Activated naive CD8-positive, alpha-beta T cell treated with anti-CD3 and anti-CD28 coated beads, Interleukin-2, amount 10 ng/mL, durations not matched to agents 7 days and 5 days (primary cell): ENCODE measurements around the gene CRISP1. TPM values are rescaled to one million over a fixed set of nuclear protein-coding genes. Genes with fewer than 3 reads are reported as not detected.

ENCODE experiments used
- ATAC-seq: fragments of 150-1000 bp; cut with Tn5 transposase; one replicate; pipeline ENCODE4 v1.10.0; 2021; ENCODE audit warnings: low read depth, moderate library complexity
- POLR2A ChIA-PET: fragments of 350-600 bp; sonication (Branson Sonifier 250); formaldehyde crosslinking; loops from one replicate; lab custom pipeline; 2021; ENCODE audit warnings: antibody characterized with exemption; lab: Charles Lee
- DNase-seq: peaks from one replicate; pipeline ENCODE4 v3.0.0; 2021
- H3K27ac Mint-ChIP-seq: one replicate; pipeline ENCODE4 v1.8.0; 2022; ENCODE audit warnings: mild to moderate bottlenecking, mixed read lengths
- H3K27me3 Mint-ChIP-seq: one replicate; pipeline ENCODE4 v1.8.0; 2022; ENCODE audit warnings: mild to moderate bottlenecking, moderate library complexity, mixed read lengths
- H3K36me3 Mint-ChIP-seq: one replicate; pipeline ENCODE4 v1.8.0; 2021; ENCODE audit warnings: mild to moderate bottlenecking, mixed read lengths
- H3K4me1 Mint-ChIP-seq: one replicate; pipeline ENCODE4 v1.8.0; 2021; ENCODE audit warnings: mixed read lengths
- H3K4me3 Mint-ChIP-seq: one replicate; pipeline ENCODE4 v1.8.0; 2022; ENCODE audit warnings: mild to moderate bottlenecking, moderate library complexity, mixed read lengths
- H3K9me3 Mint-ChIP-seq: one replicate; pipeline ENCODE4 v1.8.0; 2021; ENCODE audit warnings: mixed read lengths
- total RNA-seq, 2 experiments: library from RNA; stranded (reverse); gene quantifications; one replicate each; pipeline ENCODE4 v1.2.3, GENCODE V29; 2021

CRISP1 gene
- total RNA-seq, 2 experiments from 2014 or later, result not detected

DNA sequence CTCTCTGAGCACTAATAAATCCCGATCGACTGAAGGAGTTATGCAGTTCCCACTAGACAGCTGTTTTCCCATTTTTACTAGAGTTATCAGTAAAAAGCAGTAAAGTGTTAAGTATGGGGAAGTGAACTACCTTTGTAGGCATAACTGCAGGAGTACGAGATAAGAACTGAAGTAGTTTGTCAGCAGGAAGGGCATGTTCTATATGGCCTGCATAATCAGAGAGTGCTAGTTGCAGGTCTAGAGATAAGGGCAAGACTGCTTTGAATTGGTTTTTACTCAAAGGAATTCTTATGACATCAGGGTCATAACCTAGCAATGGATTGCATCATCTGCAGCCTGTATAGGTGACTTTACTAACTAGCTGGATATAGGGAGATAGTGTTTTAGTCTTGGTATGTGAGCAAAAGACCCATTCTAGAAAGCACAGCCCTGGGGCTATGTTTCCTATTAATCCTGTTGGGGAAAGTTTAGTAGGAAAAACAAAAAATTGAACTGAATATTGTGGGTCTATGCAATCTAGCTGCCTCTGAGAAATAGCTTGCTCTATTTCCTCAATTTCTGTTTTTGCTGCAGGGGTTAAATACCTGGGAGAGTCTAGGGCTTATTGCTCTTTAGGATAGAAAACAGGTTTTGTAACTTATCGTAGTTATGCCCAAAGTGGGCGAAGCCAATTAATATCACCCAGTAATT, 22.6 kb upstream of the CRISP1 start:
- ATAC-seq (no peak), DNase-seq (no peak)
- H3K27me3 Mint-ChIP-seq, result no peaks in the 10 kb centered on the region
- H3K36me3 Mint-ChIP-seq, result no peaks in the 10 kb centered on the region
- H3K4me3 Mint-ChIP-seq, result no peak overlapping the region
- no peak overlapping the region for H3K27ac Mint-ChIP-seq
- no peaks in the 10 kb centered on the region for H3K4me1 Mint-ChIP-seq
- H3K9me3 Mint-ChIP-seq, result peaks cover 8% of the 10 kb centered on the region
- POLR2A ChIA-PET, result no interaction called here

DNA sequence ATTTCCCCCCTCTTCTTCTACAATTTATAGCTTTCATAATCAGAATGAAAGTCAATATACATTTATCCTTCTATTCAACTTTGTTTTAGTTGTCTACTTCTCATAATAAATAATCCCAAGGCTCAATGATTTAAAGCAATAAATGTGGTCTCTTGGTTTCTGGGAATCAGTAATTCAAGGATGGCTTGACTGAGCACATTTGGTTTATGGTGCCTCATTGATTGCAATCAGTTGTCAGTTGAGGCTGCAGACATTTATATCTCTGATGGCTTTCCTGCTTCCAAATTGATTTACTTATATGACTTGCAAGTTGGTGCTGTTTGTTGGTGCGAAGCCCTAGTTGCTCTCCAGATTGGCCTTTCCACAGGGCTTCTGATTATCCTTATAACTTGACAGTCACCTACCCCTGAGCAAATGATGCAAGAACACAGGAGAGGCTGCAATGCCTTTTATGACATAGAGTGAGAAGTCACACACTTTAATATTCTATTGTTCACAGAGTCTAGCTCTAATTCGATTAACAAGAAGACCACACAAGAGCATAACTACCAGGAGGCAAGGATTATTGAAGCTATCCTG, 2.7 kb upstream of the CRISP1 start:
- ATAC-seq (no peak), DNase-seq (no peak)
- Mint-ChIP-seq H3K4me3 (no peak overlapping the region), H3K4me1 (no peaks in the 10 kb centered on the region), H3K36me3 (no peaks in the 10 kb centered on the region), H3K27me3 (no peaks in the 10 kb centered on the region), H3K27ac (no peak overlapping the region), H3K9me3 (peaks cover 3% of the 10 kb centered on the region)
- POLR2A ChIA-PET, result no interaction called here

DNA sequence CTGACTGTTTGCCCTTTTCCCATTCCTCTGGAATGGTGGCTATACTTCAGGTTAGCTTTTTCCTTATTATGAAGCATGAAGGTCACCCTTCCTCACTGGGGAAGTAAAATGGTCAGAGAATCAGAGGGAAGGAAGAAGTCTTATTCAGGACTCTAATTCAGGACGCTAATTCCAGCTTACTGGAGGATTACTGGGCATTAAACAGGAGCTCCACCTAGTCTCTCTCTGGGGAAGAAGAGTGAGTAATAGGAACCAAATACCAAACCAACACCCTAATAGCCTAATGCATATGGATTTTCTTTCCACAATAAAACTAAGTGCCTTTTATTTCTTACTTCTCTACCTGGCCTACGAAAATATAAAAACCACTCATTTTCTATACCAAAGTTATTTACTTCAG, 10.1 kb downstream of the CRISP1 start:
- ATAC-seq (no peak), DNase-seq (no peak)
- POLR2A ChIA-PET, result no interaction called here
- H3K36me3 Mint-ChIP-seq, result no peaks in the 10 kb centered on the region
- no peaks in the 10 kb centered on the region for H3K9me3 Mint-ChIP-seq
- no peaks in the 10 kb centered on the region for H3K4me1 Mint-ChIP-seq
- H3K27me3 Mint-ChIP-seq, result no peaks in the 10 kb centered on the region
- no peak overlapping the region for H3K4me3 Mint-ChIP-seq
- no peak overlapping the region for H3K27ac Mint-ChIP-seq

DNA sequence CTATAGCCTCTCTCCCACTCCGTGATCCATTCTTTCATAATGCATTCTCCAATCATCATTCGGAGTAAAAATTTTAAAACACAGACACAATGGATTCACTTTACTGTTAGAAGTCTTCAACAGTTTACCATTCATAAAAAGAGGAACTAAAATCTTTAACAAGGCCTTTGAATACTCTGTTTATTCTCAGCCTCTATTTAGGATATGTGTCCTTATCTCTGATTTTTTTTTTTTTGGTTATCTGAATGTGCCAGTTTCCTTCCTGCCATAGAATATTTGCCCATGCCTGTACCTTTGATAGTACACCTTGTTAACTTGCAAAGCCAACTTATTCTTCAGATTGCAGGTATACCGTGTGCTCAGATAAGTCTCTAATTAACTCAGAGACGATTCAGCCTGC, 11.1 kb downstream of the CRISP1 start:
- Mint-ChIP-seq H3K9me3 (no peaks in the 10 kb centered on the region), H3K4me1 (no peaks in the 10 kb centered on the region), H3K4me3 (no peak overlapping the region), H3K27ac (no peak overlapping the region), H3K36me3 (no peaks in the 10 kb centered on the region), H3K27me3 (no peaks in the 10 kb centered on the region)
- DNase-seq (no peak), ATAC-seq (no peak)
- POLR2A ChIA-PET, result no interaction called here

GRCh38 chr6:49852975-49853374, 13.4 kb downstream of the CRISP1 start:
- Mint-ChIP-seq H3K9me3 (no peaks in the 10 kb centered on the region), H3K27ac (no peak overlapping the region), H3K4me1 (no peaks in the 10 kb centered on the region), H3K36me3 (no peaks in the 10 kb centered on the region), H3K4me3 (no peak overlapping the region), H3K27me3 (no peaks in the 10 kb centered on the region)
- POLR2A ChIA-PET, result no interaction called here
- DNase-seq, result no peak
- ATAC-seq, result no peak

- H3K4me3 Mint-ChIP-seq, result no peak overlapping the region
- POLR2A ChIA-PET, result no interaction called here
- H3K4me1 Mint-ChIP-seq, result no peaks in the 10 kb centered on the region
- H3K27ac Mint-ChIP-seq, result no peak overlapping the region
- H3K27me3 Mint-ChIP-seq, result peaks cover 2% of the 10 kb centered on the region
- no peak for ATAC-seq
- H3K9me3 Mint-ChIP-seq, result no peaks in the 10 kb centered on the region
- DNase-seq, result no peak
- no peaks in the 10 kb centered on the region for H3K36me3 Mint-ChIP-seq
Measured at GRCh38 chr6:49849213-49849907, 17.0 kb downstream of the CRISP1 start.

DNA sequence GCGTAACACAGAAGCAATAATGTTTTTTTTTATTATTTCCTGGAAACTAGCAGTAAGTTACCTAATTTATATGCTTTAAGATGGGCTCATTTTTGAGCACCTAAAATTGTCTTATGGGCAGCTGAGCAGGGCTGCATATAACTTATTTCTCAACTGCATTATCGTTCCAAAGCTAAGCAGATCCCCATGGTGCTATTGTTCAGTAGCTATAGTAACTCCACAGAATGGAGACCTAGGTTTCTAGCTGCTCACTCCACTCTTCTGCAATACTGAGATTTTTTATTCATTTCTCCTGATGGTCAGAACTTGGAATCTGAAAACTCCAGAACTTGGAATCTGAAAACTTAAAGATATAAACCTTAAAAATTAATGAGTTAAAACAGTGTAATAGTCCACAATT, 18.7 kb downstream of the CRISP1 start:
- H3K9me3 Mint-ChIP-seq, result no peaks in the 10 kb centered on the region
- ATAC-seq (no peak), DNase-seq (no peak)
- POLR2A ChIA-PET, result no interaction called here
- no peaks in the 10 kb centered on the region for H3K4me1 Mint-ChIP-seq
- no peak overlapping the region for H3K4me3 Mint-ChIP-seq
- no peaks in the 10 kb centered on the region for H3K36me3 Mint-ChIP-seq
- H3K27me3 Mint-ChIP-seq, result peaks cover 3% of the 10 kb centered on the region
- no peak overlapping the region for H3K27ac Mint-ChIP-seq

DNA sequence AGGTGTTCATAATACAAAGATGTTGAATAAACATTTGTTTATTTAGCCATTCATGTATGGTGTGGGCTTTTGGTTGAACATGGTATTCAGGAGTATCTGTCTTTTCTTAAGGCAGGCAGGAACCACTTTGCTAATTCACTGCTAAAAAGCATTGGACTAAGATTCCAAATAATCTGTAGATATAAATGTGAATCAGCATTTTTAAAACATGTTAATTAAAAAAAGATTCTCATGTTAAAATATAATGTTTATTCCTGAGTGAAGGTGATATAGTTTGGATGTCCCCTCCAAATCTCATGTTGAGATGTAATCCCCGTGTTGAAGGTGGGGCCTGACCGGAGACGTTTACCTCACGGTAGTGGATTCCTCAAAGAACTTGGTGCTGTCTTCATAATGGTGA, 19.3 kb downstream of the CRISP1 start:
- no peak for ATAC-seq
- POLR2A ChIA-PET, result no interaction called here
- H3K4me1 Mint-ChIP-seq, result no peaks in the 10 kb centered on the region
- H3K9me3 Mint-ChIP-seq, result no peaks in the 10 kb centered on the region
- H3K27me3 Mint-ChIP-seq, result peaks cover 5% of the 10 kb centered on the region
- no peaks in the 10 kb centered on the region for H3K36me3 Mint-ChIP-seq
- H3K4me3 Mint-ChIP-seq, result no peak overlapping the region
- DNase-seq, result no peak
- H3K27ac Mint-ChIP-seq, result no peak overlapping the region

GRCh38 chr6:49841424-49841823, 24.9 kb downstream of the CRISP1 start:
- no peaks in the 10 kb centered on the region for H3K4me1 Mint-ChIP-seq
- POLR2A ChIA-PET, result no interaction called here
- no peaks in the 10 kb centered on the region for H3K36me3 Mint-ChIP-seq
- no peaks in the 10 kb centered on the region for H3K9me3 Mint-ChIP-seq
- no peak overlapping the region for H3K4me3 Mint-ChIP-seq
- DNase-seq (no peak), ATAC-seq (no peak)
- H3K27ac Mint-ChIP-seq, result no peak overlapping the region
- peaks cover 3% of the 10 kb centered on the region for H3K27me3 Mint-ChIP-seq

DNA sequence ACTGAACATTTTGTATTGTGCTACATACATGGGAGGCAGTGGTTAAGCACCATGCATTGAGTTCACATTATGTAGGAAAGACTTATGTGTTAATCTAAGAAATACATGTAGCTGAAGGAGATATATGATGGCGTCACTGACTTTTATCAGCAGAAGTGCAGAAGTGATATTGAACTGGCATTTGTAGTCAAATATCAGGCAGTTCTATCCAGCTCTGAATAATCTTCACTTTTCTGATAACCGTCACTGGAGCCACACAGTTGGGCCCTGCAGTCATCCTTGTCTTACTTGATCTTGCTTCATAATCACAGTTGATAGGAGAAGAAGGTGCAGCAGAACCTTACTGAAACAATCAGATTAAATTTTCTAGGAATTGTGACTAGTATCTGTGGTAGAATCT, 26.4 kb downstream of the CRISP1 start:
- Mint-ChIP-seq H3K36me3 (no peaks in the 10 kb centered on the region), H3K9me3 (no peaks in the 10 kb centered on the region), H3K27me3 (peaks cover 3% of the 10 kb centered on the region), H3K4me1 (no peaks in the 10 kb centered on the region), H3K4me3 (no peak overlapping the region), H3K27ac (no peak overlapping the region)
- ATAC-seq (no peak), DNase-seq (no peak)
- POLR2A ChIA-PET, result no interaction called here

- Mint-ChIP-seq H3K27ac (no peak overlapping the region), H3K36me3 (no peaks in the 10 kb centered on the region), H3K4me1 (no peaks in the 10 kb centered on the region), H3K9me3 (no peaks in the 10 kb centered on the region), H3K27me3 (peaks cover 3% of the 10 kb centered on the region), H3K4me3 (no peak overlapping the region)
- DNase-seq (no peak), ATAC-seq (no peak)
- POLR2A ChIA-PET, result no interaction called here
Measured at GRCh38 chr6:49839162-49839561, 27.2 kb downstream of the CRISP1 start.

- no peak for DNase-seq
- POLR2A ChIA-PET, result no interaction called here
- Mint-ChIP-seq H3K9me3 (no peaks in the 10 kb centered on the region), H3K27ac (no peak overlapping the region), H3K4me1 (no peaks in the 10 kb centered on the region), H3K27me3 (no peaks in the 10 kb centered on the region), H3K36me3 (no peaks in the 10 kb centered on the region), H3K4me3 (no peak overlapping the region)
- no peak for ATAC-seq
Measured at GRCh38 chr6:49835140-49835539, 31.2 kb downstream of the CRISP1 start.

GRCh38 chr6:49833386-49833785, 32.9 kb downstream of the CRISP1 start:
- H3K4me3 Mint-ChIP-seq, result no peak overlapping the region
- no peaks in the 10 kb centered on the region for H3K36me3 Mint-ChIP-seq
- H3K9me3 Mint-ChIP-seq, result no peaks in the 10 kb centered on the region
- DNase-seq (no peak), ATAC-seq (no peak)
- no peaks in the 10 kb centered on the region for H3K4me1 Mint-ChIP-seq
- H3K27me3 Mint-ChIP-seq, result no peaks in the 10 kb centered on the region
- POLR2A ChIA-PET, result no interaction called here
- no peak overlapping the region for H3K27ac Mint-ChIP-seq

DNA sequence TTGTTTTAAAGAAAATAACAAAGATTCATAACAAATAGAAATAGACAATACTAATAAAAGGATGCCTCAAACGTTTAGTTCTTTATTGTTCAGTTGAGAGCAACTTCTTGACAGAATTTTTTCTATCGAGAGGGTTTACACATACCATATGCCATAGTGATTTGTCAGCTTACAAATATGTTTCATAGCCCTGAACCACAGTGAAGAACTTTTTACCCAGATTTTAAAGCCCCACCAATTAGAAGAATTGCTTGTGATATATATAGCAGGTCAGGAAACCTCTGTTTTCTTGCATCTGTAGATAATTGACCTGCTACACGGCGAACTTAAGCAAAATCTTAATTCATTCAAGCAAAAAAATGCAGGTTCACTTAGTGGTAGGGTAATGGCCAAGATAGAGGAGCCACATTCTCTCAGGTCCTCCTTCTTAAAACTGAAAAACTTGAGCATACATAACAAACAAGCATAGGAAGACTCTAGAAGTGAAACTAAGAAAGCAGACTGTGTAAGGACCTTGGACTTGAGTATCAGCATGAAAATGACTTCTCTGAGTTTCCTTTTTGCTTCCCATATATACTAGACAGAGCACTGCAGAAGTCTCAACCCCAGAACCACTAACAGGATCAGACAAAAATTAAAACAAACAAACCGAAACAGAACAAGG, 39.5 kb downstream of the CRISP1 start:
- no peak for ATAC-seq
- no peaks in the 10 kb centered on the region for H3K9me3 Mint-ChIP-seq
- POLR2A ChIA-PET, result no interaction called here
- no peak overlapping the region for H3K27ac Mint-ChIP-seq
- no peak for DNase-seq
- H3K4me1 Mint-ChIP-seq, result no peaks in the 10 kb centered on the region
- H3K27me3 Mint-ChIP-seq, result no peaks in the 10 kb centered on the region
- no peaks in the 10 kb centered on the region for H3K36me3 Mint-ChIP-seq
- no peak overlapping the region for H3K4me3 Mint-ChIP-seq
